ENCODE data around the gene MGAT2. TPM values are rescaled to one million over a fixed set of nuclear protein-coding genes. Genes with fewer than 3 reads are reported as not detected.
"Not testable (repeated sequence)": the region's sequence is repeated elsewhere in the genome, so short reads cannot be mapped to it uniquely, and the experiment has no call there.

The MGAT2 gene
- total and polyA plus RNA-seq, 10 donors: 20.5 to 43.5 (median 36.9) TPM

DNA sequence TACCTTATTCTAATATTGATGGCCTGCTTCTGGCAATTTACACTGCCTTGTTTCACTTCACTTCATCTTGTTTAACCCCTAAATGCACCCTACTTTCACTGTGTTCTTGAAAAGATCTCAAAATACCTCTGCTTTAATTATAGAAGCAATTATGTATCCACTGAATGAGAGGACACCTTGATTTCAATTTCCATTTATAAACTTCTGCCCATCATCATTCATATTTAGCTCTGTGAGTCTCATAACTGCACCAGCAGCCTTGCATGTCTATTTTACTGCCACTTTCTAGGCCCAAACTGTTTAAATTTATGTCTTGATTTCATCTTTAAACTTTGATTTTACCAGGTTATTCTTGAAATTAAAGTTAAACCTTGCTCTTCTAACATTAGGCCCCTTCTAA lies 21.6 kb downstream of the MGAT2 start:
- no peak for DNase-seq
- H3K27ac ChIP-seq: peak overlapping the region in 1 of 8 donors; percentile 44
- H3K9me3 ChIP-seq: no peaks in the 10 kb centered on the region
- H3K4me1 ChIP-seq: peaks cover under 1 to 57% (median 25%) of the 10 kb centered on the region in 6 donors
- H3K27me3 ChIP-seq (replicated peaks in 1 of 7): no peaks in the 10 kb centered on the region
- H3K4me3 ChIP-seq: no peak overlapping the region
- no peak for TF ChIP-seq POLR2AphosphoS5 (IDR thresholded peaks at IDR 0.05)
- TF ChIP-seq POLR2A (IDR thresholded peaks at IDR 0.05): no peak
- TF ChIP-seq, protein P1, sequence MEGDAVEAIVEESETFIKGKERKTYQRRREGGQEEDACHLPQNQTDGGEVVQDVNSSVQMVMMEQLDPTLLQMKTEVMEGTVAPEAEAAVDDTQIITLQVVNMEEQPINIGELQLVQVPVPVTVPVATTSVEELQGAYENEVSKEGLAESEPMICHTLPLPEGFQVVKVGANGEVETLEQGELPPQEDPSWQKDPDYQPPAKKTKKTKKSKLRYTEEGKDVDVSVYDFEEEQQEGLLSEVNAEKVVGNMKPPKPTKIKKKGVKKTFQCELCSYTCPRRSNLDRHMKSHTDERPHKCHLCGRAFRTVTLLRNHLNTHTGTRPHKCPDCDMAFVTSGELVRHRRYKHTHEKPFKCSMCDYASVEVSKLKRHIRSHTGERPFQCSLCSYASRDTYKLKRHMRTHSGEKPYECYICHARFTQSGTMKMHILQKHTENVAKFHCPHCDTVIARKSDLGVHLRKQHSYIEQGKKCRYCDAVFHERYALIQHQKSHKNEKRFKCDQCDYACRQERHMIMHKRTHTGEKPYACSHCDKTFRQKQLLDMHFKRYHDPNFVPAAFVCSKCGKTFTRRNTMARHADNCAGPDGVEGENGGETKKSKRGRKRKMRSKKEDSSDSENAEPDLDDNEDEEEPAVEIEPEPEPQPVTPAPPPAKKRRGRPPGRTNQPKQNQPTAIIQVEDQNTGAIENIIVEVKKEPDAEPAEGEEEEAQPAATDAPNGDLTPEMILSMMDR (IDR thresholded peaks at IDR 0.05 in 8 of 11, conservative IDR thresholded peaks at IDR 0.05 in 3 of 11): no peak
- peaks cover 0 to 60% (median 6%) of the 10 kb centered on the region in 6 donors for H3K36me3 ChIP-seq
- intact Hi-C loops (cut with DNase I; ENCODE audit: low total_unique reads): no loop called here

GRCh38 chr14:49653508-49653907 lies 32.9 kb downstream of the MGAT2 start:
- intact Hi-C loops (cut with DNase I; ENCODE audit: low total_unique reads): no loop called here
- no peak overlapping the region for H3K4me3 ChIP-seq
- H3K4me1 ChIP-seq: no peaks in the 10 kb centered on the region
- WGBS, 5 donors: 95 to 99% (median 97%) methylated on average over 6 of the region's 6 CpGs
- H3K27ac ChIP-seq: no peak overlapping the region
- DNase-seq: no peak
- TF ChIP-seq POLR2A (IDR thresholded peaks at IDR 0.05): no peak
- TF ChIP-seq, protein P1 (IDR thresholded peaks at IDR 0.05 in 8 of 11, conservative IDR thresholded peaks at IDR 0.05 in 3 of 11): no peak
- no peak for TF ChIP-seq POLR2AphosphoS5 (IDR thresholded peaks at IDR 0.05)
- no peaks in the 10 kb centered on the region for H3K9me3 ChIP-seq
- H3K36me3 ChIP-seq: peaks cover 0 to 15% (median 0%) of the 10 kb centered on the region in 6 donors
- H3K27me3 ChIP-seq (replicated peaks in 1 of 7): no peaks in the 10 kb centered on the region

GRCh38 chr14:49654511-49654910 lies 33.9 kb downstream of the MGAT2 start:
- 93 to 97% (median 97%) methylated on average over 3 of the region's 3 CpGs for WGBS, 5 donors
- DNase-seq: no peak
- Histone ChIP-seq H3K9me3 (no peaks in the 10 kb centered on the region), H3K36me3 (peaks cover 0 to 15% (median 0%) of the 10 kb centered on the region in 6 donors), H3K4me3 (no peak overlapping the region), H3K27me3 (replicated peaks in 1 of 7) (no peaks in the 10 kb centered on the region), H3K27ac (no peak overlapping the region), H3K4me1 (no peaks in the 10 kb centered on the region)
- TF ChIP-seq, protein P1 (IDR thresholded peaks at IDR 0.05 in 8 of 11, conservative IDR thresholded peaks at IDR 0.05 in 3 of 11): no peak
- TF ChIP-seq POLR2A (IDR thresholded peaks at IDR 0.05): no peak
- intact Hi-C loops (cut with DNase I; ENCODE audit: low total_unique reads): no loop called here

DNA sequence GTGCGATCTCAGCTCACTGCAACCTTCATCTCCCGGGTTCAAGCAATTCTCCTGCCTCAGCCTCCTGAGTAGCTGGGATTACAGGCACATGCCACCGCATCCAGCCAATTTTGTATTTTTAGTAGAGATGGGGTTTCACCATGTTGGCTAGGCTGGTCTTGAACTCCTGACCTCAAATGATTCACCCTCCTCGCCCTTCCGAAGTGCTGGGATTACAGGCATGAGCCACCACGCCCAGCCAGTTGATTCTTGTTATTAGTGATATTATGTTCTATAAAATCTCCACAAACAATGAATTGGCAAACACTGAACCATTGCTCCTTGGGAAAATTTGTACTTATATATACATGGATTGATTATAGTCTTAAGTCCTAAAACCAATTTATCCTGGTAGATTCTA lies 36.9 kb downstream of the MGAT2 start:
- H3K9me3 ChIP-seq; H3K27ac ChIP-seq; DNase-seq; H3K27me3 ChIP-seq (replicated peaks in 1 of 7); H3K4me1 ChIP-seq; H3K4me3 ChIP-seq; intact Hi-C loops (cut with DNase I; ENCODE audit: low total_unique reads): not testable (repeated sequence)
- 88 to 96% (median 90%) methylated on average over 6 of the region's 6 CpGs for WGBS, 5 donors
- peaks cover 0 to 15% (median 0%) of the 10 kb centered on the region in 6 donors for H3K36me3 ChIP-seq

Measured in spleen (tissue), 11 donors.